AG04450 (cell line): ENCODE data around the gene MAD1L1. TPM values are rescaled to one million over a fixed set of nuclear protein-coding genes. Genes with fewer than 3 reads are reported as not detected.

Experiments
- CTCF ChIA-PET: fragments of 300-600, 350-600 bp; formaldehyde crosslinking; extraction: SDS; loops from one replicate; lab custom pipeline; 2022; ENCODE audit warnings: antibody characterized with exemption, inconsistent platforms; lab: Charles Lee
- POLR2A ChIA-PET: fragments of 350-600 bp; formaldehyde crosslinking; extraction: SDS; loops from one replicate; lab custom pipeline; 2021; ENCODE audit warnings: antibody characterized with exemption, inconsistent platforms; lab: Yijun Ruan, JAX
- DNase-seq: peaks from one replicate; pipeline ENCODE4 v3.0.0-alpha.2; 2011; ENCODE audit warnings: low read depth, low spot score
- H3K27ac ChIP-seq: one replicate; pipeline ENCODE4 v1.5.1; 2012; ENCODE audit warnings: low read depth, low read length, control low read depth
- H3K27me3 ChIP-seq: one replicate; pipeline ENCODE4 v1.6.0; 2012; ENCODE audit warnings: low read length; ENCODE audit not compliant: control insufficient read depth, insufficient read depth
- H3K4me3 ChIP-seq: 2 replicates; pipeline ENCODE4 v1.5.1; 2011; ENCODE audit warnings: mild to moderate bottlenecking, low read depth, low read length, control low read depth
- H3K9me3 ChIP-seq: 2 replicates; pipeline ENCODE4 v1.5.1; 2012; ENCODE audit warnings: low read length; ENCODE audit not compliant: control insufficient read depth, insufficient read depth
- polyA plus RNA-seq: library from polyadenylated mRNA; depleted of rRNA; stranded (reverse); fragments of >200 nt; gene quantifications from 2 replicates; pipeline ENCODE4 v1.2.3, GENCODE V29; 2011
- TF ChIP-seq, protein P1 (sequence below): IDR thresholded peaks from 2 replicates; pipeline ENCODE4 v1.5.1; 2011; ENCODE audit warnings: low read depth, low read length, control low read depth, inconsistent platforms

MAD1L1 gene
- polyA plus RNA-seq, 1 experiment, result 11.9 TPM

DNA sequence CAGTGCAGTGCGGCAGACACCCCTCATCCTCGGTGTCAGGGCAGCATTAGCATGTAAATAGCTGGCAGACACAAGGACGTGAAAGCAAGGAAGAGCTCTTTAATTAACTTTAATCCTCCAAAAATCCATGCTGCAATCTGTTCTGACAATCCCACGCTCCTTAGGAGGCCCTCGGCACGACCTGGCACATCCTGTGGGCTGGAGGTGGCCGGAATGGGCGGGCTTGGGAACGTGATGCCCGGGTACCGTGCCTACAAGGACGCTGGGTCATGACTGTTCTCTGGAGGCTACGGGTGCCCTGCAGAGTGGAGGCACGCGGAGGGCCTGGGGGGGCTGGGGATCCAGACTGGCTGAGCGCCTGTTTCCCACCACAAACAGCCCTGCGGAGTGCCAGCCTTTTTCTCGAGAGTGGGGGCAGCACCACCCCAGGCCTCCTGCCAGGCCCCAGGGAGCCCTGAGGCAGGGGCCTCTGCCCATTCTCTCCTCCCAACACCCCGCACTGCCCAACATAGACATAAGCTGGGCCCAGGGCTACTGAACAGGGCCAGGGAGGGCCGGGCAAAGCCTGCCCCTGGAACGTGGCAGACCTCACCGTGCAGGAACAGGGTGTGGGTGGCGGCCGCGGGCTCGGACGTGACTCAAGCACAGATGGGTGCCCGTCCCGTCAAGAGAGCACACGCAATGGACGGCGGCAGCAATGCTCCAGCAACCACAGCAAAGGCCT is 189.3 kb downstream of the MAD1L1 start:
- POLR2A ChIA-PET, result no interaction called here
- Histone ChIP-seq H3K27ac (no peak overlapping the region), H3K9me3 (peaks cover 30% of the 10 kb centered on the region), H3K4me3 (no peak overlapping the region), H3K27me3 (no peaks in the 10 kb centered on the region)
- CTCF ChIA-PET, result no interaction called here
- TF ChIP-seq, protein P1, sequence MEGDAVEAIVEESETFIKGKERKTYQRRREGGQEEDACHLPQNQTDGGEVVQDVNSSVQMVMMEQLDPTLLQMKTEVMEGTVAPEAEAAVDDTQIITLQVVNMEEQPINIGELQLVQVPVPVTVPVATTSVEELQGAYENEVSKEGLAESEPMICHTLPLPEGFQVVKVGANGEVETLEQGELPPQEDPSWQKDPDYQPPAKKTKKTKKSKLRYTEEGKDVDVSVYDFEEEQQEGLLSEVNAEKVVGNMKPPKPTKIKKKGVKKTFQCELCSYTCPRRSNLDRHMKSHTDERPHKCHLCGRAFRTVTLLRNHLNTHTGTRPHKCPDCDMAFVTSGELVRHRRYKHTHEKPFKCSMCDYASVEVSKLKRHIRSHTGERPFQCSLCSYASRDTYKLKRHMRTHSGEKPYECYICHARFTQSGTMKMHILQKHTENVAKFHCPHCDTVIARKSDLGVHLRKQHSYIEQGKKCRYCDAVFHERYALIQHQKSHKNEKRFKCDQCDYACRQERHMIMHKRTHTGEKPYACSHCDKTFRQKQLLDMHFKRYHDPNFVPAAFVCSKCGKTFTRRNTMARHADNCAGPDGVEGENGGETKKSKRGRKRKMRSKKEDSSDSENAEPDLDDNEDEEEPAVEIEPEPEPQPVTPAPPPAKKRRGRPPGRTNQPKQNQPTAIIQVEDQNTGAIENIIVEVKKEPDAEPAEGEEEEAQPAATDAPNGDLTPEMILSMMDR, result no peak
- no peak for DNase-seq

DNA sequence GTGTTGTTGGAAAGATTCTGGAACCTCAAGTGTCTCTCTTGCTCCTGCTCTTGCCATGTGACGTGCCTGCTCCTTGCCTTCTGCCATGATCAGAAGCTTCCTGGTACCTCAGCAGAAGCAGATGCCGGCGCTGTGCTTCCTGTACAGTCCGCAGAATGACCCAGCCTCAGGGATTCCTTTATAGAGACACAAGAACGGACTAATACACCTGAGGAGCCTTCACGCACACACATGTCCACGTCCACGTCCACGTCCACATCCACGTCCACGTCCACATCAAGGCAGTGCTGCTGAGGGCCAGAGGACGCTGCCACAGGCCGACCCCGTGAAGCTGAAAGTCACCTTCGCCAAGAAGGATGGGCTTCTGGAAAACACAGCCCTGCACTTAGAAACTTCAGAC is 190.1 kb downstream of the MAD1L1 start:
- ChIA-PET POLR2A (no interaction called here), CTCF (no interaction called here)
- no peak overlapping the region for H3K27ac ChIP-seq
- TF ChIP-seq, protein P1, result no peak
- H3K27me3 ChIP-seq, result no peaks in the 10 kb centered on the region
- peaks cover 30% of the 10 kb centered on the region for H3K9me3 ChIP-seq
- H3K4me3 ChIP-seq, result no peak overlapping the region
- DNase-seq, result no peak

- H3K4me3 ChIP-seq, result no peak overlapping the region
- no peak overlapping the region for H3K27ac ChIP-seq
- H3K27me3 ChIP-seq, result no peaks in the 10 kb centered on the region
- CTCF ChIA-PET, result no interaction called here
- TF ChIP-seq, protein P1, result no peak
- no peak for DNase-seq
- peaks cover 30% of the 10 kb centered on the region for H3K9me3 ChIP-seq
- POLR2A ChIA-PET, result no interaction called here
Measured at GRCh38 chr7:2041496-2042367, 191.0 kb downstream of the MAD1L1 start.

DNA sequence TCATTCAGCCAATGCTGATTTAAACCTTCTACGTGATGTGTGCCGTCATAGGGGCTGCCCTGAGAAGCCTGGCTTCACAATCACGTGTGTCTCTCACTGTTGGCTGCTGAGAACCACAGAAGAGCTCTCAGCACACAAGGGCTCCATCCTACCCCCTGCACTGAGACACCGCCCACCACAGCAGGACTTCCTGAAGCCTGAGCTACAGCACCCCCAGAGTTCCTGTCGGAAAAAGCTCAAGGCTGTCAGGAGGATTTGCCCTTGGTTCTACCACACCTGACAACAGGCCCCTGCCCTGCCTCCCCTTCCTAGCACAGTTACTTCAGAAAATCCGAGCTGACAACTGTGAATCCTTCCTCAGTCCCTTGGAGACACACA is 191.9 kb downstream of the MAD1L1 start:
- H3K4me3 ChIP-seq, result no peak overlapping the region
- TF ChIP-seq, protein P1, result no peak
- no peak for DNase-seq
- CTCF ChIA-PET, result interaction anchor here (0.6 kb wide), 1 partner anchor 119 kb away, joined by 3 read pairs; no protein-coding TSS in a partner anchor
- POLR2A ChIA-PET, result interaction anchor here (0.6 kb wide), 1 partner anchor 11 kb away, joined by 4 read pairs; no protein-coding TSS in a partner anchor
- peaks cover 30% of the 10 kb centered on the region for H3K9me3 ChIP-seq
- H3K27ac ChIP-seq, result no peak overlapping the region
- no peaks in the 10 kb centered on the region for H3K27me3 ChIP-seq
